Kidney (tissue), 14 donors: ENCODE data around the gene MACROD2. TPM values are rescaled to one million over a fixed set of nuclear protein-coding genes. Genes with fewer than 3 reads are reported as not detected.

Experiments
- DNase-seq, 5 donors: peaks; one replicate each; pipeline ENCODE4 v3.0.0-alpha.2; 2013 to 2020
- FAIRE-seq: peaks from 2 replicates; lab custom pipeline; 2012; peaks lifted over from hg19 to GRCh38; lab: Jason Lieb, UNC
- H3K27ac ChIP-seq, 2 donors: one replicate each; pipeline ENCODE4 v1.7.0; 2013; ENCODE audit warnings: low read depth in 2 of 2, low read length in 2 of 2, inconsistent platforms in 1 of 2
- H3K27me3 ChIP-seq: one replicate; pipeline ENCODE4 v1.7.1; 2013; ENCODE audit warnings: low read length, inconsistent platforms; ENCODE audit not compliant: control insufficient read depth, insufficient read depth
- H3K36me3 ChIP-seq, 3 donors: one replicate each; pipeline versions ENCODE4 v1.7.0 to v1.7.1; 2013; ENCODE audit warnings: low read length in 3 of 3, control low read depth in 1 of 3, inconsistent platforms in 1 of 3; ENCODE audit not compliant: insufficient read depth in 3 of 3, control insufficient read depth in 2 of 3
- H3K4me1 ChIP-seq, 3 donors: one replicate each; pipeline versions ENCODE4 v1.7.0 to v1.7.1; 2013; ENCODE audit warnings: low read length in 3 of 3, inconsistent platforms in 1 of 3, low read depth in 1 of 3; ENCODE audit not compliant: control insufficient read depth in 2 of 3, insufficient read depth in 2 of 3
- H3K4me3 ChIP-seq, 3 donors: one replicate each; pipeline versions ENCODE4 v1.7.0 to v1.8.1; 2013; ENCODE audit warnings: low read length in 3 of 3, control low read depth in 1 of 3, inconsistent platforms in 1 of 3
- H3K9ac ChIP-seq, 3 donors: one replicate each; pipeline versions ENCODE4 v1.7.0 to v1.7.1; 2013; ENCODE audit warnings: low read length in 3 of 3, control low read depth in 1 of 3, inconsistent platforms in 1 of 3
- H3K9me3 ChIP-seq, 3 donors: one replicate each; pipeline versions ENCODE4 v1.7.0 to v1.7.1; 2013; ENCODE audit warnings: low read length in 3 of 3, control low read depth in 1 of 3, inconsistent platforms in 1 of 3; ENCODE audit not compliant: control insufficient read depth in 2 of 3, insufficient read depth in 1 of 3
- intact Hi-C: fragments of 100-400 bp; cut with DNase I; formaldehyde crosslinking; loops from one replicate; pipeline ENCODE4 v1.11.1; 2022
- polyA plus RNA-seq: library from polyadenylated mRNA; stranded (reverse); fragments of 350-450 nt; fragmentation: Illumina TruSeq; extraction: RNeasy Lipid Tissue Mini Kit (QIAGEN cat#74804); gene quantifications from one replicate; pipeline ENCODE4 v1.2.3, GENCODE V29; 2014; ENCODE audit warnings: low read depth, low replicate concordance; ENCODE audit not compliant: insufficient read depth
- total RNA-seq: library from RNA; stranded (reverse); fragmentation: NEBNext Ultra II Directional; extraction: Animal tissue kit (Norgen Biotek cat#: 25700); gene quantifications from one replicate; pipeline ENCODE4 v1.2.1, GENCODE V29; 2021
- TF ChIP-seq, protein P1 (sequence below): IDR thresholded peaks from 3 replicates; pipeline ENCODE4 v1.5.1; 2012; ENCODE audit warnings: mild to moderate bottlenecking, moderate library complexity, borderline replicate concordance; ENCODE audit not compliant: insufficient read depth; ENCODE audit errors: extremely low read depth
- donor health status: control.
- donor health status: control.
- donor health status: control.
- donor health status: control.
- donor health status: control.
- donor health status: DM: yes; HTN: yes; CAD: no.
- donor health status: Normal renal cell carcinoma (clear cell type).

MACROD2 gene
- total and polyA plus RNA-seq, 2 donors from 2014 or later: 3.0 to 10.0 TPM

DNA sequence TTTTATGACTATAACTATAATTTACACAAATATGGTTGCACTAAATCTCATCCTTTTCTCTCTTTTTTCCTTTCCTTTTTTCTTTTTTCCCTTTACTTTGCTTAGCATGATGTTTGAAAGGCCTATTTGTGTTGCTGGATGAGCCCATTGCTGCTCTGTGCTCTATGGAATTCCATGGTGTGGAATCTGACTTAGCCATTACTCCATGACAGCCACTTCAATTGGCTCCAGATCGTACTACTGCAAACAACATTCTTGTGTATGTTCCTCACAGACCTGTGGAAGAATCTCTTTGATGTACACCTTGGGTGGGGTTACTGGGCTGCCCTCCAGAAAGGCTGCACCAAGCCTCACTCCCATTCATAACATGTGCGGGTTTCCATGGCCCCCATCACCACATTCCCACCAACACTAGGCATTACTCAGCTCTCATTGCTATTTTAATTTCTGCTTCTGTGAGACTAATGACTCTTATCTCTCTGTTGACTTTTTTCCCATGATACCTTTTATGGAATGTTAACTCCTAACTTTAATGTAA, 1598.9 kb downstream of the MACROD2 start:
- Histone ChIP-seq H3K9ac (no peak overlapping the region), H3K27ac (no peak overlapping the region), H3K36me3 (no peaks in the 10 kb centered on the region), H3K4me3 (no peak overlapping the region), H3K27me3 (no peaks in the 10 kb centered on the region), H3K9me3 (no peaks in the 10 kb centered on the region), H3K4me1 (no peaks in the 10 kb centered on the region)
- DNase-seq (no peak), FAIRE-seq (no peak)
- intact Hi-C loops: no loop called here
- TF ChIP-seq, protein P1, sequence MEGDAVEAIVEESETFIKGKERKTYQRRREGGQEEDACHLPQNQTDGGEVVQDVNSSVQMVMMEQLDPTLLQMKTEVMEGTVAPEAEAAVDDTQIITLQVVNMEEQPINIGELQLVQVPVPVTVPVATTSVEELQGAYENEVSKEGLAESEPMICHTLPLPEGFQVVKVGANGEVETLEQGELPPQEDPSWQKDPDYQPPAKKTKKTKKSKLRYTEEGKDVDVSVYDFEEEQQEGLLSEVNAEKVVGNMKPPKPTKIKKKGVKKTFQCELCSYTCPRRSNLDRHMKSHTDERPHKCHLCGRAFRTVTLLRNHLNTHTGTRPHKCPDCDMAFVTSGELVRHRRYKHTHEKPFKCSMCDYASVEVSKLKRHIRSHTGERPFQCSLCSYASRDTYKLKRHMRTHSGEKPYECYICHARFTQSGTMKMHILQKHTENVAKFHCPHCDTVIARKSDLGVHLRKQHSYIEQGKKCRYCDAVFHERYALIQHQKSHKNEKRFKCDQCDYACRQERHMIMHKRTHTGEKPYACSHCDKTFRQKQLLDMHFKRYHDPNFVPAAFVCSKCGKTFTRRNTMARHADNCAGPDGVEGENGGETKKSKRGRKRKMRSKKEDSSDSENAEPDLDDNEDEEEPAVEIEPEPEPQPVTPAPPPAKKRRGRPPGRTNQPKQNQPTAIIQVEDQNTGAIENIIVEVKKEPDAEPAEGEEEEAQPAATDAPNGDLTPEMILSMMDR: no peak

DNA sequence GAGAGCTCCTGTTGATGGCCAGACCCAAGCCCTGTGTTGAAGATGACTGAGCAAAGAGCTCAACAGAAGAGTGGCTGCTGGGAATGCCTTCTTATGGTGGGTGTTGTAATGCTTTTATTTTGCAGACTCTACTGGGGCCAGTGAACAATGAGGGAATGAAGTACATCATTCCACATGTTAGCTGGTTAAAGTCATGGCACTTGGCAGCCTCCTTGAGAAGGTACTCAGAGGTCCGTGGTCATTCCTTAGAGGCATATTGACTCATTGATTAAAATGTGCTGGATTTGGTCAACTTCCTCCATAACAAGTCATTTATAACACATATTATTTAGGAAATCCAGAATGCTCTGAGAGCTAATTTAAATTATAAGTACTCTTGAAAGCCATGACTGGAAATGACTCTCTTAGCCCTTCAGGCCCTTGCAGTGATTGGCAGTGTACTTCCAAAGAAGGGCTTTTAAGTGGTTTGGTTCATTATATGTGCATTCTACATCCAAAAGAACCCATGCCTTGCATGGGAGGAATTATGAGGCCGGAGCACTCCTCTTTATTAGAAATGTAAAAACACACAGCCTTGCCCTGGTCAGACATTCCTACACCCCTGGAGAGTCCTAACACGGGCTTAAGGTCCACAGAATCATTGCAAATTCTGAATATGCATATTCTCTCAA, 1601.0 kb downstream of the MACROD2 start:
- TF ChIP-seq, protein P1: no peak
- no peaks in the 10 kb centered on the region for H3K4me1 ChIP-seq
- H3K9ac ChIP-seq: no peak overlapping the region
- H3K36me3 ChIP-seq: no peaks in the 10 kb centered on the region
- H3K4me3 ChIP-seq: no peak overlapping the region
- intact Hi-C loops: no loop called here
- no peak overlapping the region for H3K27ac ChIP-seq
- H3K9me3 ChIP-seq: no peaks in the 10 kb centered on the region
- H3K27me3 ChIP-seq: no peaks in the 10 kb centered on the region
- DNase-seq (no peak), FAIRE-seq (no peak)

DNA sequence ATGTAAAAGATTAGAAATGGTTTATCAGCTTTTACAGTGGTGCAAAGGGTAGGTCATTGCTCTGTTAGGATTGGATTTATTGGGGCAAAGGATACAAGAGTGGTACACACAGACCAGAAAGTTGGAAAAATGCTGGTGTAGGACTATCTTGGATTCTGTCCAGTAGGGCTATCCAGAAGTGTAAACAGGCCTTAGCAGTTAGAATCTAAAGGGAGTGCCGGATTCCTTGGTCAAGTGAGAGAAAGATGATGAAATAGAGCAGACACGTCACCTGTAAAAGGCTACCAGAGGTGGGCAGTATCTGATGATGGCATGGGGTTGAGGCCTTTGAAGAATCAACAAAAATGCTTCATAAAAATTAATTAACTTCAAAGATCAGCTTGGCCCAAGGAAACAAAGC, 1602.0 kb downstream of the MACROD2 start:
- Histone ChIP-seq H3K9me3 (no peaks in the 10 kb centered on the region), H3K27ac (no peak overlapping the region), H3K9ac (no peak overlapping the region), H3K4me3 (no peak overlapping the region), H3K4me1 (no peaks in the 10 kb centered on the region), H3K36me3 (no peaks in the 10 kb centered on the region), H3K27me3 (no peaks in the 10 kb centered on the region)
- DNase-seq: no peak
- intact Hi-C loops: no loop called here
- TF ChIP-seq, protein P1: no peak
- no peak for FAIRE-seq

DNA sequence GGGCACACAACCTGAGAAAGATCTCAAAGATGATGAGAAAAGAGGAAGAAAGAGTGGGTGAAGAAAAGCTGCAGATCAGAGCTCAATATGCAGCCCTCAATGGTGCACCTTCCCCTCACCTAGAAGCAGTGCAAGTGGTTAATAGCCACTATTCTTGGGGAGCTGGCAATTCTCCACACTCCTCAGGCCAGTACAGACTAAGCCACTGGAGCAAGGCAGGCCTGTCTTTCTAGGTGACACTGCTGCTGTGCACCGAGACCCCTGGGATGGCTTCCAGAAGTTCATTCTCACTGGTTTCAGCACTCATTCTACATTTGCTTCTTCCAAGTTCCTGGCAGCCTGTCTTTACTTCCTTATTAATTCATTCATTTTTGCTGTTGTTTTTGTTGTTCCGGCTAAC, 1604.6 kb downstream of the MACROD2 start:
- DNase-seq (no peak), FAIRE-seq (no peak)
- no peak overlapping the region for H3K9ac ChIP-seq
- H3K36me3 ChIP-seq: no peaks in the 10 kb centered on the region
- H3K27me3 ChIP-seq: no peaks in the 10 kb centered on the region
- intact Hi-C loops: no loop called here
- H3K9me3 ChIP-seq: no peaks in the 10 kb centered on the region
- no peaks in the 10 kb centered on the region for H3K4me1 ChIP-seq
- TF ChIP-seq, protein P1: no peak
- no peak overlapping the region for H3K27ac ChIP-seq
- no peak overlapping the region for H3K4me3 ChIP-seq
